Activated CD4-positive, CD25-positive, alpha-beta regulatory T cell treated with anti-CD3 and anti-CD28 coated beads, Interleukin-2, amount 50 U/mL, for 72 hours (primary cell): ENCODE measurements around the gene MDGA2.
"Not testable (repeated sequence)": the region's sequence is repeated elsewhere in the genome, so short reads cannot be mapped to it uniquely, and the experiment has no call there.

Source experiments
- DNase-seq: peaks from one replicate; pipeline ENCODE4 v3.0.0; 2021

The MDGA2 gene

DNA sequence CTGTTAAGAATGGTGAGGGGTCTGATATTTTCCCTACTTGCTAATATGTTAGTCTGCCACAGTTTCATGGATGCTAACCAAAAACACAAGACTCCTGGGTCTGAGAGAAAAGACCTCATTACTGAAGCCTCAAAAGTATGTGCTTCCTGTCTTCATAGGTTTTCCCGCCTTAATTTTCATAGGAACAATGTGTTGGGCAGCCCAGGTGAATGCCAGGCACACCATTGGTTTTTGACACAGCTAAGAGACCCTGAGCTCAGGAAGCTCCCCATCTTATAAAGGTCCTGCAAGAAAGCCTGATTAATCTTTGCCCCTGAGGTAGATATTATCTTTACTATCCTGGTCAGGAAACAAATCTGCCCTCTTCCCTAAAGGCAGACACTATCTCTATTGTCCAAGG is 464.1 kb downstream of the MDGA2 start:
- no peak for DNase-seq

GRCh38 chr14:47210099-47210498 is 465.3 kb downstream of the MDGA2 start:
- DNase-seq: no peak

GRCh38 chr14:47208434-47208833 is 467.0 kb downstream of the MDGA2 start:
- DNase-seq: no peak

DNA sequence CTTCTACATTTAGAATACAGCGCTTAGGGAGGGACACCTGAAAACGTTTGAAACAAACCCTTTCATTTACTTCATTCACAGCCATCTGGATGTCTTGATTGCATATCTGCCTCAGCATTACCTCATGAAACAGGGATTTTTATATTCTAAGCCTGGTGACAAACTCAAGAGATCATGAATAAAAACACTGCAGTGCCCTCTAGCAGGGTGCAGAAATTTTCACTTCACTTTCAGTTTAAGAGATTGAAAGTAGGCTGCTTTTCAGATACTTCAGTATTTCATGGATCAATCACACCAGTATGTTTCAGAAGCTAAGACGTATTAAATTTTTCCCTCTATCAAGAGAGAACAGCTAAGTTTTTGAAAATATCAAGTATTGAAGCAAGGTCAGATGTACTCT is 467.8 kb downstream of the MDGA2 start:
- no peak for DNase-seq

DNA sequence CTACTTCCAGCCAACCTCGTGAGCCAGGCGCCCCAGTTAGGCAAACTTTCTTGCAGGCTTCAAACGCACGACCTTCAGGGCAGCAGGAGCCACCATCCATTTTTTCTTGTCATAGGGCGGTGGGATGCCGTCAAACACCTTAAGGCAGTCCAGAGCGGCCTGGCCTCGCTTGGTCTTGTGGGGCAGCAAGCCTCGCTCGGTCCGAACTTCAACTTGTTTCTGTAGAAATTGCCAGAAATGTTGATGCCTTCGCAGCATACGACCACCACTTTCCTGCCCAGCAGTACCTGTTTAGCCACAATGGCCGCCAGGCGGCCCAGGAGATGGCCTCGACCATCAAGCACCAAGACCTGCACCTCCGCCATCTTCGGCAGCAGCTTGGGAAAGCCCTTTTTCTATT is 474.7 kb downstream of the MDGA2 start:
- DNase-seq: no peak

DNA sequence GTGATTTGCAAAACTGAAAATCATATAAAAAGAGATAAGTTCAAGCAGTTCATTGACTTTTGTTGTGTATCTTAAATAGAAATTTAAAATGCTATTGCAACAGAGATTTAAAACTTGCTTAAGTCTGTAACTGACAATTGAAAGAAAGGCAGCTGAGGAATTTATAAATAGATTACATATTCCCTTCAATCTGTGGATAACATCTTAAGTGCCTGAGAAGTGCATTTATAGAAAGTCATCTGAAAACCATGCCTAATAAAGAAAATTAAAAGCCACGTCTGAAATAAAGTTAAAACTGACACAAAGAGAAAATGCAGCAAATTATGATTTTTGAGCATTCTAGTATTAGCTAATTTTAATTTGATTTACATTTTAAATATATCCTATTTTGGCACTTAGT is 479.8 kb downstream of the MDGA2 start:
- no peak for DNase-seq

- no peak for DNase-seq
These were observed 481.4 kb downstream of the MDGA2 start for GRCh38 chr14:47194055-47194454.

DNA sequence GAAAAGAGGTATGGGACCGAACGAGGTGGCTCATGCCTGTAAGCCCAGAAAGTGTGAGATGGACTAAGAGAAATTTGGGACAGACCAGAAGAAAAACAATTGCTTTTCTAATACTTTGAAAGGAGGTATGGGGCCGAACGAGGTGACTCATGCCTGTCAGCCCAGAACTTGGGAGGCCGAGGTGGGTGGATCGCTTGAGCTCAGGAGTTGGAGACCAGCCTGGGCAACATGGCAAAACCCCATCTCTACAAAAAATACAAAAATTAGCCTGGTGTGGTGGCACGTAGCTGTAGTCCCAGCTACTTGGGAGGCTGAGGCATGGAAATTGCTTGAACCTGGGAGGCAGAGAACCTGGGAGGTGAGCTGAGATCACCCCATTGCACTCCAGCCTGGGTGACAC is 483.2 kb downstream of the MDGA2 start:
- not testable (repeated sequence) for DNase-seq

DNA sequence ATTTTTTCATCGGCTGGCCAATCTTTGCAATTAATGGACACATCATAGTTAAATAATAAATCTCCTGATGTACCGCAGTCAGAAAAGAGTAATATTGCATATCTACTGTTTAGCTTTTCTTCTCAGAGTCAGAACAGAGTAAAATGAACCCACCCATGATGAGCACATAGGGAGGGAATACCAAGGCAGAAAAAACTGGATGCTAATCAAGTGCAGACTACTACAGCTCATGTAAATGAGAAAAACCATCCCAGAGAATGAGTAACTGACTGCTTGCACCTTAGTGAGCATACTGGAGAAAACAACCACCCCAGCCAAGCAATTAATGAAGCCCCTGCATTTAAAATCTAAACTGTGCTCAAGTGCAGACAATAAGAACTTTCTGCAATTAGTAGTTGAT is 483.7 kb downstream of the MDGA2 start:
- no peak for DNase-seq

GRCh38 chr14:47189911-47190484 is 485.4 kb downstream of the MDGA2 start:
- DNase-seq: no peak

- DNase-seq: no peak
These were observed 488.9 kb downstream of the MDGA2 start for GRCh38 chr14:47186486-47186885.

DNA sequence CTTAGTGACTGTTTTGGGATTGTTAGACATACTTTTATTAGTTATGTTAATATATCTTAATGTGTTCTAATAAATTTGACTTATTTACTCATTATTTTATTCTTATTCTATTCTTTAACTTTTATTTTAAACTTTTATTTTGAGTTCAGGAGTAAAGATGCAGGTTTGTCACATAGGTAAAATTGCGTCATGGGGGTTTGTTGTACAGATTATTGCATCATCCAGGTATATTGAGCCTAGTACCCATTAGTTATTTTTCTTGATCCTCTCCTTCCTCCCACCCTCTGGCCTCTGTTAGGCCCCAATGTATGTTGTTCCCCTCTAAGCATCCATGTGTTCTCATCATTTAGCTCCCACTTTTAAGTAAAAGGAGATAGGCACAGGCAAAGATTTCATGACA is 495.5 kb downstream of the MDGA2 start:
- no peak for DNase-seq

DNA sequence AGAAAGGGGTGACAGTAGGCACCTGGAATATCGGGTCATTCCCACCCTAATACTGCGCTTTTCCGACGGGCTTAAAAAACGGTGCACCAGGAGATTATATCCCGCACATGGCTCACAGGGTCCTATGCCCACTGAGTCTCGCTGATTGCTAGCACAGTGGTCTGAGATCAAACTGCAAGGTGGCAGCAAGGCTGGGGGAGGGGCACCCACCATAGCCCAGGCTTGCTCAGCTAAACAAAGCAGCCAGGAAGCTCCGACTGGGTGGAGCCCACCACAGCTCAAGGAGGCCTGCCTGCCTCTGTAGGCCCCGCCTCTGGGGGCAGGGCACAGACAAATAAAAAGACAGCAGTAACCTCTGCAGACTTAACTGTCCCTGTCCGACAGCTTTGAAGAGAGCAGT is 503.5 kb downstream of the MDGA2 start:
- DNase-seq: not testable (repeated sequence)

GRCh38 chr14:47167402-47167801 is 508.0 kb downstream of the MDGA2 start:
- no peak for DNase-seq

GRCh38 chr14:47155395-47155794 is 520.0 kb downstream of the MDGA2 start:
- no peak for DNase-seq

GRCh38 chr14:47154276-47154797 is 521.1 kb downstream of the MDGA2 start:
- no peak for DNase-seq

DNA sequence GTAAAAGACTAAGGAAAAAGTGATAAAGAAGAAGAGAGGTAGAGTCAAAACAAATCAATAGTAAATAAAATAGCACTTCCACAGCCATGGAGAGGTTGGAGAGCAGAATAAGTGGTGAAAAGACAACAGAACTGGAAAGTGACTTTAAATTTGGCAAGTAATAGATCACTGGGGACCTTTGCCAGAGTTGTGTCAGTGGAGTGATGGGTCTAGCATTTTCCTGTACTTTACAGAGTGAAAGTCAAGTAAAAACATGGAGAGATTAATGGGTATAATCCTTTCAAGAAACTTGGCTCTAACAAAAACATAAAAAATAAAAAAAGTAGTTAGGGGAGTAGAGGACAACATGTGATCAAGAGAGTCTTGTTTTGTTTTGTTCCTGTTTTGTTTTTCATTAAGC is 521.7 kb downstream of the MDGA2 start:
- no peak for DNase-seq

DNA sequence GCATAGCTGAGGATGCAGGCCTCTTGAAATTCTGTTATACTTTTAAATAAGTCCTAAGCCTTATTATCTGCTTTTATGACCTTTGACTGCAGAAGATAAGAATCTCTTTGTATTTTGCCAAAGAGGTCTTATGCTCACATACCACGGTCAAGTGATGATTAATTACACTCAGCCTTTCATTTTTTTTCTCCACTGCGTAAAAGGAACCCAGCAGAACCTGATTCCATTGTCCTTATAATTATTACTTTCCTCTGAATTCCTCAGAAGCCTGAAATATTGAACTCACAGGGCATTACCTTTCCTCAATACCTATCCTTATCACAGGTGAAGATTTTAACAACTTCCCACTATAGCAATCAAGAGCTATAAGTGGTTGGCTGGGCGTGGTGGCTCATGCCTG is 525.1 kb downstream of the MDGA2 start:
- DNase-seq: no peak

DNA sequence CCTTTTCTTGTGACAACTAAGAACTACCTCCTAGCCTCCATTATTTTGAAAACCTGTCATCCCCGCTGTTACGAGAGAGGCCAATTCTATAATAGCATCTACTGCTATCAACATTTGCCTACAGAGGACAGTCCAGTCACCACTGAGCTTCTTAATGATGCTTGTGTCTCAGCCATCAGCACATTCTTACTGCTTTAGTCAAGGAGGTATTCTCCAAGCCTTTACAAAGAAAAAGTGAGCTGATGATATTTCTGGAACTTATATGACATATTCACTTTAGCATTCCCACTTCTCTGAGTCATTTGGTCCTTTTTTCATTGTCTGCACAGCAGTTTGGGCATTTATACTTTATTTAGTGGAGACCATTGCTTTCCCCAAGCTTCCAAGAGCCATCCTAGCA is 526.1 kb downstream of the MDGA2 start:
- no peak for DNase-seq

GRCh38 chr14:47148686-47149085 is 526.7 kb downstream of the MDGA2 start:
- DNase-seq: no peak

DNA sequence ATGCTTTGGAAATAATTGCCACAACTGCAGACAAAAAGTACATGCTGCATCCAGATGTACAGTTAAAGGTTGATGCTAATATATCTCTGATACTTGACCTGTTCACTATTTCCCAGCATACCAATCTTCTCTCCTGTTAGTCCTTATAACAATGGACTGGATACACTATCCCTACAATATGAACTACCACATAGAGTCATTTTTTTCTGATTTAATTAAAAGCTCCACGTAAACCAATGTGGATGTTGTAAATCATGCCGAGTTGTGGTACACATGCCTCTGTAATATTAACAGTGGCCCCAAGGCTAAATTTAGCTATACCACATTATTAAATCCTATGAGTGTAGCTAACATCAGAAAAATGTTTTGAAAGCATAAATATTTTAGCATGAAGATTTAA is 554.8 kb downstream of the MDGA2 start:
- DNase-seq: no peak

DNA sequence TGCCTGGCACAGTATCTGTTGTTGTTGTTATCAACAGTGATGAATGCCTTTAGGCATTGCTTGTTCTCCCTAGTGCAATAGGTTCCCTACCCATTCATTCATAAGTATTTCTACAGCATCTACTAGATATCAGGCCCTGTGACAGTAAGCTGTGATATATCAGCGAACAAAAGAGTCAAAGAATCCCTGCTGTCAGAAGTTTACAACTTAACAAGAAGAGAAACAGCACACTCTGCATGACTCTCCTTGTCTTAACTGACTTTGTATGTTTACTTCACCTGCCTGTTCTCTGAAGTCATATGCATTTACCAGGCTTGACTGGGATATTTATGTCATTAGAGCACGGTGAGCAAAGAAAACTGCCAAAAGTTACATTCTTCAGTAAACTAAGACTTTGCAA is 571.6 kb downstream of the MDGA2 start:
- no peak for DNase-seq

DNA sequence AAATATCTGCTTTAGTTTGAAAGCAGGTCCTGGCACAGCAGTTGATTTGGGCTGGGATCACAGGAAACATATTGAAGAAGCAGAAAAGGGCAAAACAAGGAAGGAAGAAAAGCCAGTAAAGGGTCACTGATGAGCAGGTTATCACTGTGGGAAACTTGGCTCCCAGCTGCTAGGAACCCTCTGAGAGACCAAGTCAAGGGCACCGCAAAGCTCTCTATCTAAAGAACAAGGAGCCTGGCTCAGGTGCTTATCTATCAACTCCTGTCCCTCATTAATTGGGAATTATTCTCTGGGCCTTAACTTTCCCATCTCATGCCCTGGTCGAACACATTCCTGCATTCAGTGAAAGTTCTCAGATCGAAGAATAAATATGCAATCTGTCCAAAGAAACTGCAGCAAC is 572.9 kb downstream of the MDGA2 start:
- DNase-seq: no peak

DNA sequence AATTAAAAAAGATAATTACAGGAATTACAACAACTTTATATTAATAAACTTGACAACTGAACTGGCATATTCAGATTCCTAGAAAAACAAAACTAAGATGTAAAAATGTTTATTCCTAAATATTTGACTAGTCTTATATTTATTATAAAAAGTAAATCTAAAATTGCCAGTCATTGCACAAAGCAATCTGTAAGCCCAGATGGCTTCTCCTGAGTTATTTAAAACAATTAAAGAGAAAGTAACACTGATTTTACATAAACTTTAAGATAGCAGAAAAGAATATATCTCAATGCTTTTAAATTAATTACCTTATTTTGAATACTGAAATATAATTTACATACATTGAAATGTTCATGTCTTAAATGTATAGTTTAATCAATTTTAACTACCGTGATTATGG is 589.7 kb downstream of the MDGA2 start:
- no peak for DNase-seq

GRCh38 chr14:47065326-47065725 is 610.1 kb downstream of the MDGA2 start:
- no peak for DNase-seq

GRCh38 chr14:47060050-47060449 is 615.4 kb downstream of the MDGA2 start:
- no peak for DNase-seq
